Esophagus muscularis mucosa (tissue), 4 donors: Measurements from ENCODE around the gene OTULIN. TPM values are rescaled to one million over a fixed set of nuclear protein-coding genes. Genes with fewer than 3 reads are reported as not detected.

Experiments
- DNase-seq: peaks from one replicate; pipeline ENCODE4 v3.0.0-alpha.2; 2017; ENCODE audit errors: extremely low spot score
- H3K27ac ChIP-seq, 4 donors: fragments of 200-600 bp; sonication (generic); replicated peaks in 1 of 4; 1 replicate in 3 of 4; 2 replicates in 1 of 4; pipeline ENCODE4 v1.5.1; 2016 to 2019; ENCODE audit warnings: mild to moderate bottlenecking in 1 of 4
- H3K27me3 ChIP-seq, 4 donors: fragments of 200-600 bp; sonication (generic); one replicate each; pipeline versions ENCODE4 v1.5.1 to v1.6.0; 2016 to 2019
- H3K36me3 ChIP-seq, 4 donors: fragments of 200-600 bp; sonication (generic); one replicate each; pipeline ENCODE4 v1.5.1; 2016 to 2019
- H3K4me1 ChIP-seq, 4 donors: fragments of 200-600 bp; sonication (generic); one replicate each; pipeline ENCODE4 v1.5.1; 2016 to 2019
- H3K4me3 ChIP-seq, 4 donors: fragments of 200-600 bp; sonication (generic); 1 replicate in 2 of 4; 2 replicates in 2 of 4; pipeline ENCODE4 v1.5.1; 2016 to 2019; ENCODE audit warnings: mild to moderate bottlenecking in 4 of 4, moderate library complexity in 1 of 4
- H3K9me3 ChIP-seq, 4 donors: fragments of 200-600 bp; sonication (generic); 1 replicate in 3 of 4; 2 replicates in 1 of 4; pipeline ENCODE4 v1.5.1; 2016 to 2019
- CTCF ChIP-seq, 3 experiments: fragments of 200-600 bp in 2 of 3; fragments of 450-650 bp in 1 of 3; sonication (generic) in 2 of 3; IDR thresholded peaks; one replicate each; pipeline ENCODE4 v1.5.1; 2017 to 2019; ENCODE audit warnings: antibody characterized with exemption in 3 of 3, mild to moderate bottlenecking in 2 of 3, moderate library complexity in 1 of 3
- EP300 ChIP-seq: sonication (generic); formaldehyde crosslinking; IDR thresholded peaks from one replicate; pipeline ENCODE4 v1.6.1; 2017; ENCODE audit warnings: antibody characterized with exemption
- POLR2A ChIP-seq: fragments of 450-650 bp; IDR thresholded peaks from one replicate; pipeline ENCODE4 v1.6.1; 2017; ENCODE audit warnings: antibody characterized with exemption, moderate library complexity, mild to moderate bottlenecking, low read depth
- POLR2AphosphoS5 ChIP-seq, 2 donors: sonication (generic); formaldehyde crosslinking; IDR thresholded peaks; one replicate each; pipeline ENCODE4 v1.6.1; 2017; ENCODE audit warnings: antibody characterized with exemption in 2 of 2
- WGBS: methylation state at CpG from one replicate; pipeline ENCODE4 v1.1.5; 2018; 5-methylcytosine and 5-hydroxymethylcytosine counted together
- intact Hi-C: fragments of 100-400 bp; cut with DNase I; formaldehyde crosslinking; loops from one replicate; pipeline ENCODE4 v1.15.1; 2023
- total RNA-seq, 4 donors: library from RNA; depleted of rRNA; stranded (reverse); fragments of >200 nt; gene quantifications; one replicate each; pipeline versions ENCODE4 v1.1.0 to v1.2.1, GENCODE V29; 2016

The OTULIN gene
- total RNA-seq, 4 donors from 2014 or later, result 16.9 to 41.1 (median 24.2) TPM

GRCh38 chr5:14720236-14720923 lies 55.9 kb downstream of the OTULIN start:
- intact Hi-C loops, result no loop called here
- TF ChIP-seq CTCF (IDR thresholded peaks at IDR 0.05) (no peak), POLR2AphosphoS5 (IDR thresholded peaks at IDR 0.05) (no peak), EP300 (no peak), POLR2A (no peak)
- Histone ChIP-seq H3K4me1 (no peaks in the 10 kb centered on the region), H3K27me3 (no peaks in the 10 kb centered on the region), H3K9me3 (no peaks in the 10 kb centered on the region), H3K4me3 (no peak overlapping the region), H3K27ac (no peak overlapping the region), H3K36me3 (peaks cover 0 to 50% (median 23%) of the 10 kb centered on the region in 4 donors)
- DNase-seq, result no peak
- WGBS, result 100% methylated on average over 3 of the region's 3 CpGs

- H3K27me3 ChIP-seq, result no peaks in the 10 kb centered on the region
- intact Hi-C loops, result no loop called here
- no peak overlapping the region for H3K4me3 ChIP-seq
- no peak overlapping the region for H3K27ac ChIP-seq
- WGBS, result 91% methylated on average over 7 of the region's 7 CpGs
- H3K36me3 ChIP-seq, result peaks cover 0 to 34% (median 8%) of the 10 kb centered on the region in 4 donors
- TF ChIP-seq POLR2AphosphoS5 (IDR thresholded peaks at IDR 0.05) (no peak), CTCF (IDR thresholded peaks at IDR 0.05) (no peak), EP300 (no peak), POLR2A (no peak)
- DNase-seq, result no peak
- H3K9me3 ChIP-seq, result no peaks in the 10 kb centered on the region
- H3K4me1 ChIP-seq, result peaks cover under 1 to 11% (median 4%) of the 10 kb centered on the region in 4 donors
Observed at GRCh38 chr5:14721990-14722656, 57.6 kb downstream of the OTULIN start.

GRCh38 chr5:14722923-14723322 lies 58.4 kb downstream of the OTULIN start:
- TF ChIP-seq POLR2A, result no peak

GRCh38 chr5:14723701-14724132 lies 59.2 kb downstream of the OTULIN start:
- Histone ChIP-seq H3K36me3 (peaks cover 0 to 24% (median 7%) of the 10 kb centered on the region in 4 donors), H3K27me3 (no peaks in the 10 kb centered on the region), H3K4me3 (no peak overlapping the region), H3K4me1 (peaks cover 10 to 27% (median 17%) of the 10 kb centered on the region in 4 donors), H3K9me3 (no peaks in the 10 kb centered on the region), H3K27ac (no peak overlapping the region)
- no peak for TF ChIP-seq CTCF (IDR thresholded peaks at IDR 0.05)
- WGBS, result 69% methylated on average over 4 of the region's 4 CpGs
- intact Hi-C loops, result no loop called here
- no peak for DNase-seq

More at GRCh38 chr5:14722923-14723322, 58.4 kb downstream of the OTULIN start:
- 95% methylated on average over 8 of the region's 8 CpGs for WGBS
- intact Hi-C loops, result no loop called here
- Histone ChIP-seq H3K9me3 (no peaks in the 10 kb centered on the region), H3K27ac (no peak overlapping the region), H3K36me3 (peaks cover 0 to 26% (median 6%) of the 10 kb centered on the region in 4 donors), H3K4me3 (no peak overlapping the region), H3K4me1 (peaks cover 8 to 19% (median 12%) of the 10 kb centered on the region in 4 donors), H3K27me3 (no peaks in the 10 kb centered on the region)
- DNase-seq, result no peak

- intact Hi-C loops, result loop anchor here (5.0 kb wide), 1 partner anchor 148 kb away; the partner anchor contains the start of gene ANKH
- WGBS, result 82% methylated on average over 10 of the region's 10 CpGs
- Histone ChIP-seq H3K27ac (no peak overlapping the region), H3K9me3 (no peaks in the 10 kb centered on the region), H3K4me1 (peaks cover 10 to 28% (median 17%) of the 10 kb centered on the region in 4 donors), H3K27me3 (no peaks in the 10 kb centered on the region), H3K4me3 (no peak overlapping the region), H3K36me3 (peaks cover 0 to 27% (median 13%) of the 10 kb centered on the region in 4 donors)
- TF ChIP-seq POLR2AphosphoS5 (IDR thresholded peaks at IDR 0.05), result no peak
- TF ChIP-seq EP300, result no peak
- no peak for TF ChIP-seq POLR2A
- no peak for TF ChIP-seq CTCF (IDR thresholded peaks at IDR 0.05)
- no peak for DNase-seq
Observed at GRCh38 chr5:14724633-14725032, 60.1 kb downstream of the OTULIN start.
